ENCODE results near the gene SDHAF1. TPM values are rescaled to one million over a fixed set of nuclear protein-coding genes. Genes with fewer than 3 reads are reported as not detected.

The SDHAF1 gene
- total and polyA plus RNA-seq, 2 donors (not counting 3 experiments of a cell fraction or from before 2014, with no cell fraction given): 10.3 to 16.2 TPM

DNA sequence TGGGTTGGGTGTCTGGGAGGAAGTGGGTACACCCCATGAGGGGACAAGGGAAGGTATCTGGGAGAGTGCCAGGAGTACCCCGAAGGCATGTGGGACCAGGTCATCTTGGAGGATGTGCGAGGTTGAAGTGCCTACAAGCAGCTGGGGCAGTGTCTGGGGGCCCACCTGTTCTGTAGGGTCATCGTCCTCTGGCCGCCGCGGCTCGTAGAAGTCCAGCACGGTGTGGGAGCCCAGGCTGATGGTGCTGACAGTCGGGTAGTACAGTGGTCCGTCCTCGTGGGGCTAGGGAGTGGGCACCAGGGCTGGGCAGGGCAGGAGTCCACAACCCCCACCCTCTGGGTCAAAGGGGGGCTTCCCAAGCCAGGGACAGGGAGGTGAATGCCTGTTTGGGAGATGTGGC lies 15.4 kb downstream of the SDHAF1 start:
- DNase-seq (ENCODE audit: low read depth, low spot score): no peak
- H3K4me1 ChIP-seq (ENCODE audit: control insufficient read depth, extremely low read depth, insufficient read depth, low read length): peaks cover 14% of the 10 kb centered on the region
- TF ChIP-seq POLR2AphosphoS5 (IDR thresholded peaks at IDR 0.05; ENCODE audit: insufficient read depth, low read depth, low read length) (no peak), CTCF (IDR thresholded peaks at IDR 0.05; ENCODE audit: extremely low read depth in 1 of 2, insufficient read depth in 1 of 2, low read depth in 1 of 2, low read length in 2 of 2) (no peak), POLR2A (IDR thresholded peaks at IDR 0.05; ENCODE audit: low read depth, low read length) (no peak), FOS (IDR thresholded peaks at IDR 0.05; ENCODE audit: borderline replicate concordance, insufficient read depth, low read length) (no peak), MAX (IDR thresholded peaks at IDR 0.05; ENCODE audit: insufficient read depth, insufficient read length) (no peak), EZH2 (IDR thresholded peaks at IDR 0.05; ENCODE audit: borderline replicate concordance, low read depth, low read length, severe bottlenecking) (no peak), GATA2 (IDR thresholded peaks at IDR 0.05; ENCODE audit: insufficient read depth, insufficient read length, low read depth, low read length) (no peak), JUN (IDR thresholded peaks at IDR 0.05; ENCODE audit: borderline replicate concordance, insufficient read depth, insufficient read length, low read depth) (no peak), MYC (IDR thresholded peaks at IDR 0.05; ENCODE audit: low read depth, low read length) (no peak)
- H3K27me3 ChIP-seq (ENCODE audit: control insufficient read depth in 2 of 2, insufficient read depth in 2 of 2, low read length in 2 of 2): no peaks in the 10 kb centered on the region
- no peaks in the 10 kb centered on the region for H3K9me1 ChIP-seq (replicated peaks; ENCODE audit: control insufficient read depth, extremely low read depth, insufficient read depth, low read length)
- H3K9me3 ChIP-seq (replicated peaks; ENCODE audit: control insufficient read depth, insufficient read depth, low read length): no peaks in the 10 kb centered on the region
- no peak overlapping the region for H3K27ac ChIP-seq (ENCODE audit: insufficient read depth, low read depth, low read length)
- dilution Hi-C loops (cut with MboI; ENCODE audit: extremely low pct_ligation_motif_present, low sequenced_read_pairs) (no loop called here), intact Hi-C loops (cut with micrococcal nuclease) (no loop called here)
- H3K36me3 ChIP-seq (ENCODE audit: control insufficient read depth in 2 of 2, extremely low read depth in 1 of 2, insufficient read depth in 2 of 2, low read length in 2 of 2): no peaks in the 10 kb centered on the region
- BruUV-seq (replicated peaks): no TSS peak
- H3K4me3 ChIP-seq (replicated peaks in 1 of 3; ENCODE audit: insufficient read depth in 1 of 3, low read depth in 1 of 3, low read length in 3 of 3): no peak overlapping the region
- CTCF ChIA-PET: interaction anchor here (2.0 kb wide), 1 partner anchor 118 kb away, joined by 4 read pairs; no protein-coding TSS in a partner anchor
- H3K4me2 ChIP-seq (ENCODE audit: insufficient read depth, low read length): no peak overlapping the region
- FAIRE-seq: no peak
- H2AFZ ChIP-seq (ENCODE audit: low read depth, low read length): no peak overlapping the region
- H3K79me2 ChIP-seq (ENCODE audit: control insufficient read depth, insufficient read depth, low read length): no peaks in the 10 kb centered on the region
- H3K9ac ChIP-seq (replicated peaks; ENCODE audit: extremely low read depth, insufficient read depth, low read length): no peak overlapping the region
- H4K20me1 ChIP-seq (replicated peaks; ENCODE audit: control insufficient read depth, extremely low read depth, insufficient read depth, low read length): no peaks in the 10 kb centered on the region
- POLR2A ChIA-PET: no interaction called here
